ENCODE measurements around the gene COX4I2. TPM values are rescaled to one million over a fixed set of nuclear protein-coding genes. Genes with fewer than 3 reads are reported as not detected.
A peak's percentile ranks its signal among the peaks of the same experiment; 100 is the strongest.
"Not testable (repeated sequence)": the region's sequence is repeated elsewhere in the genome, so short reads cannot be mapped to it uniquely, and the experiment has no call there.

COX4I2 gene
- total and polyA plus RNA-seq, 4 donors = 0.30 to 5.4 (median 0.62) TPM; not detected in 1

GRCh38 chr20:31606804-31607639, 30.7 kb upstream of the COX4I2 start:
- DNase-seq (ENCODE audit: low read depth in 4 of 6, low spot score in 6 of 6) = peak in 2 of 6 donors; percentile 33 to 38
- H3K27ac ChIP-seq (ENCODE audit: low read depth, low read length) = peak overlapping the region; percentile 87
- WGBS (ENCODE audit: insufficient coverage) = no CpG with 5 or more reads among the region's 8 CpGs
- H3K9me3 ChIP-seq (ENCODE audit: control insufficient read depth, insufficient read depth, low read length) = no peaks in the 10 kb centered on the region
- H3K27me3 ChIP-seq (ENCODE audit: control insufficient read depth, insufficient read depth, low read length) = peaks cover 7% of the 10 kb centered on the region
- peaks cover 46% of the 10 kb centered on the region for H3K4me1 ChIP-seq (ENCODE audit: control insufficient read depth, insufficient read depth, low read length)
- peak overlapping the region; percentile 78 for H3K4me3 ChIP-seq (ENCODE audit: low read depth, low read length)
- H3K36me3 ChIP-seq (ENCODE audit: control insufficient read depth, insufficient read depth, low read length) = no peaks in the 10 kb centered on the region

GRCh38 chr20:31607640-31608250, 30.0 kb upstream of the COX4I2 start:
- 20% methylated on average over 3 of the region's 9 CpGs for WGBS (ENCODE audit: insufficient coverage)
- Histone ChIP-seq H3K36me3 (ENCODE audit: control insufficient read depth, insufficient read depth, low read length) (no peaks in the 10 kb centered on the region), H3K4me1 (ENCODE audit: control insufficient read depth, insufficient read depth, low read length) (peaks cover 50% of the 10 kb centered on the region), H3K9me3 (ENCODE audit: control insufficient read depth, insufficient read depth, low read length) (no peaks in the 10 kb centered on the region), H3K27ac (ENCODE audit: low read depth, low read length) (peak overlapping the region; percentile 87), H3K4me3 (ENCODE audit: low read depth, low read length) (peak overlapping the region; percentile 78), H3K27me3 (ENCODE audit: control insufficient read depth, insufficient read depth, low read length) (peaks cover 7% of the 10 kb centered on the region)
- DNase-seq (ENCODE audit: low read depth in 4 of 6, low spot score in 6 of 6) = no peak

GRCh38 chr20:31608251-31608945, 29.3 kb upstream of the COX4I2 start:
- Histone ChIP-seq H3K27ac (ENCODE audit: low read depth, low read length) (peak overlapping the region; percentile 87), H3K36me3 (ENCODE audit: control insufficient read depth, insufficient read depth, low read length) (no peaks in the 10 kb centered on the region), H3K9me3 (ENCODE audit: control insufficient read depth, insufficient read depth, low read length) (no peaks in the 10 kb centered on the region), H3K27me3 (ENCODE audit: control insufficient read depth, insufficient read depth, low read length) (peaks cover 7% of the 10 kb centered on the region), H3K4me1 (ENCODE audit: control insufficient read depth, insufficient read depth, low read length) (peaks cover 51% of the 10 kb centered on the region), H3K4me3 (ENCODE audit: low read depth, low read length) (peak overlapping the region; percentile 78)
- peak in 2 of 6 donors; percentile 63 to 76 for DNase-seq (ENCODE audit: low read depth in 4 of 6, low spot score in 6 of 6)
- 7% methylated on average over 42 of the region's 45 CpGs for WGBS (ENCODE audit: insufficient coverage)

- not testable (repeated sequence) for H3K27ac ChIP-seq (ENCODE audit: low read depth, low read length); H3K27me3 ChIP-seq (ENCODE audit: control insufficient read depth, insufficient read depth, low read length); H3K36me3 ChIP-seq (ENCODE audit: control insufficient read depth, insufficient read depth, low read length); H3K4me3 ChIP-seq (ENCODE audit: low read depth, low read length); H3K9me3 ChIP-seq (ENCODE audit: control insufficient read depth, insufficient read depth, low read length); DNase-seq (ENCODE audit: low read depth in 4 of 6, low spot score in 6 of 6)
- WGBS (ENCODE audit: insufficient coverage) = 98% methylated on average over 12 of the region's 12 CpGs
- peaks cover 18% of the 10 kb centered on the region for H3K4me1 ChIP-seq (ENCODE audit: control insufficient read depth, insufficient read depth, low read length)
Observed at GRCh38 chr20:31612271-31612640, 25.5 kb upstream of the COX4I2 start.

GRCh38 chr20:31615416-31615815, 22.3 kb upstream of the COX4I2 start:
- DNase-seq (ENCODE audit: low read depth in 4 of 6, low spot score in 6 of 6) = no peak
- H3K9me3 ChIP-seq (ENCODE audit: control insufficient read depth, insufficient read depth, low read length) = no peaks in the 10 kb centered on the region
- WGBS (ENCODE audit: insufficient coverage) = no CpG with 5 or more reads among the region's 8 CpGs
- no peaks in the 10 kb centered on the region for H3K27me3 ChIP-seq (ENCODE audit: control insufficient read depth, insufficient read depth, low read length)
- H3K4me3 ChIP-seq (ENCODE audit: low read depth, low read length) = no peak overlapping the region
- no peak overlapping the region for H3K27ac ChIP-seq (ENCODE audit: low read depth, low read length)
- H3K36me3 ChIP-seq (ENCODE audit: control insufficient read depth, insufficient read depth, low read length) = no peaks in the 10 kb centered on the region
- peaks cover 4% of the 10 kb centered on the region for H3K4me1 ChIP-seq (ENCODE audit: control insufficient read depth, insufficient read depth, low read length)

- 91% methylated on average over 5 of the region's 6 CpGs for WGBS (ENCODE audit: insufficient coverage)
- no peaks in the 10 kb centered on the region for H3K9me3 ChIP-seq (ENCODE audit: control insufficient read depth, insufficient read depth, low read length)
- H3K4me3 ChIP-seq (ENCODE audit: low read depth, low read length) = no peak overlapping the region
- H3K4me1 ChIP-seq (ENCODE audit: control insufficient read depth, insufficient read depth, low read length) = peaks cover 3% of the 10 kb centered on the region
- H3K27me3 ChIP-seq (ENCODE audit: control insufficient read depth, insufficient read depth, low read length) = no peaks in the 10 kb centered on the region
- H3K36me3 ChIP-seq (ENCODE audit: control insufficient read depth, insufficient read depth, low read length) = no peaks in the 10 kb centered on the region
- DNase-seq (ENCODE audit: low read depth in 4 of 6, low spot score in 6 of 6) = no peak
- H3K27ac ChIP-seq (ENCODE audit: low read depth, low read length) = no peak overlapping the region
Observed at GRCh38 chr20:31617432-31618104, 20.1 kb upstream of the COX4I2 start.

GRCh38 chr20:31620246-31620645, 17.5 kb upstream of the COX4I2 start:
- Histone ChIP-seq H3K4me1 (ENCODE audit: control insufficient read depth, insufficient read depth, low read length) (no peaks in the 10 kb centered on the region), H3K27ac (ENCODE audit: low read depth, low read length) (no peak overlapping the region), H3K36me3 (ENCODE audit: control insufficient read depth, insufficient read depth, low read length) (no peaks in the 10 kb centered on the region), H3K4me3 (ENCODE audit: low read depth, low read length) (no peak overlapping the region), H3K27me3 (ENCODE audit: control insufficient read depth, insufficient read depth, low read length) (no peaks in the 10 kb centered on the region), H3K9me3 (ENCODE audit: control insufficient read depth, insufficient read depth, low read length) (no peaks in the 10 kb centered on the region)
- DNase-seq (ENCODE audit: low read depth in 4 of 6, low spot score in 6 of 6) = no peak
- WGBS (ENCODE audit: insufficient coverage) = no CpG with 5 or more reads among the region's 3 CpGs

GRCh38 chr20:31623123-31623505, 14.6 kb upstream of the COX4I2 start:
- not testable (repeated sequence) for H3K27me3 ChIP-seq (ENCODE audit: control insufficient read depth, insufficient read depth, low read length); H3K9me3 ChIP-seq (ENCODE audit: control insufficient read depth, insufficient read depth, low read length); H3K27ac ChIP-seq (ENCODE audit: low read depth, low read length); H3K4me1 ChIP-seq (ENCODE audit: control insufficient read depth, insufficient read depth, low read length); H3K36me3 ChIP-seq (ENCODE audit: control insufficient read depth, insufficient read depth, low read length); H3K4me3 ChIP-seq (ENCODE audit: low read depth, low read length); DNase-seq (ENCODE audit: low read depth in 4 of 6, low spot score in 6 of 6)
- WGBS (ENCODE audit: insufficient coverage) = 100% methylated on average over 4 of the region's 6 CpGs

GRCh38 chr20:31626534-31626933, 11.2 kb upstream of the COX4I2 start:
- not testable (repeated sequence) for H3K27ac ChIP-seq (ENCODE audit: low read depth, low read length); H3K4me1 ChIP-seq (ENCODE audit: control insufficient read depth, insufficient read depth, low read length); H3K9me3 ChIP-seq (ENCODE audit: control insufficient read depth, insufficient read depth, low read length); H3K36me3 ChIP-seq (ENCODE audit: control insufficient read depth, insufficient read depth, low read length); H3K27me3 ChIP-seq (ENCODE audit: control insufficient read depth, insufficient read depth, low read length); H3K4me3 ChIP-seq (ENCODE audit: low read depth, low read length); DNase-seq (ENCODE audit: low read depth in 4 of 6, low spot score in 6 of 6)
- 100% methylated on average over 5 of the region's 8 CpGs for WGBS (ENCODE audit: insufficient coverage)

Measured in spinal cord (tissue), 10 donors.